COLO829 (cell line): ENCODE measurements around the gene PKDCC.
A peak's percentile ranks its signal among the peaks of the same experiment; 100 is the strongest.

ENCODE experiments used
- DNase-seq: peaks from one replicate; pipeline ENCODE4 v3.0.0; 2012; ENCODE audit warnings: low spot score

PKDCC gene

GRCh38 chr2:42105330-42106256, 57.8 kb downstream of the PKDCC start:
- peak; percentile 14 for DNase-seq

- DNase-seq: no peak
Observed at GRCh38 chr2:42106257-42106816, 58.5 kb downstream of the PKDCC start.

DNA sequence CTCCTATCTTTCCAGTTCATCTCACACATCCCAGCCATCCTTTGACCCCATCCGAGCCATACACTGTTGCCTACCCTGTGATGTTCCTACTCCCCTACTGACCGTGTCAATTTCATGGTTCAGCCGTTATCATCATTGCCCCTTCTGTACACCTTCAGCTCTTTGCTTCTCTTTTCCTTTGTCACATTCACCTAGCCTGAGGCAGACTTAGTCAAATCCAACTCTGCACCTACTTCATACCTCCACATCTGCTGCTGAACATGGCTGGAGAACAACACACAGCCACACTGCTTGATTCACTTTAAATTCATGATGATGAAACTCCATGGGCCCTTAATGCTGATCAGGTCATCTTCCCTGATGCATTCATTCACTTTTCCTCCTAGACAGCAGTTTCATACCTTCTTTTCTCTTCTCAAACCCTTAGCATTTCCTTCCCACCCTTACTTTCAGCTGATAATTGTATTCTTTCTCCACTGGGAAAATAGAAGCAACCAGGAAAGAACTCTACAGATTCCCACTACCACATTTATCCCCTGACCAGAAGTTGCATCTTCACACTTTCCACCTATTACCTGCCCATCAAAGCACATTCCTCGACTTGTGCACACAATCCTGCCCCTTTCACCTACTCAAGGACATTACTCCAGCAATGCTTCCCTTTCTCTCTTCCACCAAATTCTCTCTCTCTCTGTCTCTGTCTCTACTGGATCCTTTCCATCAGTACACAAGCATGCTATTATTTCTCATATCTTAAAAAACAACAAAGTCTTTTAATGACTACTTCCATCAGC, 59.6 kb downstream of the PKDCC start:
- peak; percentile 27 for DNase-seq
